HG03558 (cell line): ENCODE data around the gene SLC7A6.

ENCODE experiments used
- ATAC-seq: cut with Tn5 transposase; IDR thresholded peaks from one replicate; pipeline ENCODE4 v1.9.1; 2021; ENCODE audit warnings: moderate number of reproducible peaks; ENCODE audit not compliant: unreplicated experiment; ENCODE audit errors: extremely low read depth

SLC7A6 gene

DNA sequence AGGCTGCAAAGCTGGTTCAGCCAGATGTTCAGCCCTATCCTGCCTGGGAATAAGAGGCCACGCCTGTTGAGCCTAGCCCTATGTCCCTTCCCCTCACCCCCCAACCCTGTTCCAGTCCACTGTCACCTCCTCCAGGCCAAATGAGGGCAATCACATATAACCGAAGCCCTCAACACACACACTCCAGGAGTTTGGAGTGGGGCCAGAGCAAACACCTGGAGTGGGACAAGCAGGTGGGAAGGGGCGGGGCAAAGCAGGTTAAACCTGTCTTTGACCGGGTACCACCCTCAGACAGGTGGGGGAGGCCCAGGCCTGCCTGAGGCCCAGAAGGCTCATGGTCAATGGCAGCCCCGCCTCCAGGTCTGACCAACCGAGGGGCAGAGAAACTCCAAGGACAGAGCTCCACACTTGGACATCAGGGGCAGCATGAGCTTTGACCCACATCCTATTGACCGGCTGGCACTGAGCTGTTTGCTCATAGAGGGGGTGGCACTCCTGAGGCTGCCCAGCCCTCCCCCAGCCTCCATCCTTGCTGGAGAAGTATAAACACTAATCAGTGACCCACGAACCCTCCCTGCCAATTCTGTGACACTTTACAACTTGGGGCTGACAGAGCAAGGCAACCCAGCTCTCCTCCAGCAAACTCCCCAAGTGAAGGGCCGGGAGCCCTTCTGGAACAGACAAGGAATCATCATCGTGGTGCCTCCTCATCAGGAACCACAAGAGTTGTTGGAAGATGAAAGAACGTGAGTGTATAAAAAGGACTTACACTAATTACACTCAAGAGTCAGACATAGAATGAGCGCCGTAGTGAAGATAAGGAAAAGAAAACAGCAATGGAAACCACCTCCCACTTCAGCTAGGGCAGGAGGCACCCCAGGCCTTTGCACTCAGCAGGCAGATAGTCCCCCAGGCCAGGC is 29.9 kb upstream of the SLC7A6 start:
- ATAC-seq: no peak

DNA sequence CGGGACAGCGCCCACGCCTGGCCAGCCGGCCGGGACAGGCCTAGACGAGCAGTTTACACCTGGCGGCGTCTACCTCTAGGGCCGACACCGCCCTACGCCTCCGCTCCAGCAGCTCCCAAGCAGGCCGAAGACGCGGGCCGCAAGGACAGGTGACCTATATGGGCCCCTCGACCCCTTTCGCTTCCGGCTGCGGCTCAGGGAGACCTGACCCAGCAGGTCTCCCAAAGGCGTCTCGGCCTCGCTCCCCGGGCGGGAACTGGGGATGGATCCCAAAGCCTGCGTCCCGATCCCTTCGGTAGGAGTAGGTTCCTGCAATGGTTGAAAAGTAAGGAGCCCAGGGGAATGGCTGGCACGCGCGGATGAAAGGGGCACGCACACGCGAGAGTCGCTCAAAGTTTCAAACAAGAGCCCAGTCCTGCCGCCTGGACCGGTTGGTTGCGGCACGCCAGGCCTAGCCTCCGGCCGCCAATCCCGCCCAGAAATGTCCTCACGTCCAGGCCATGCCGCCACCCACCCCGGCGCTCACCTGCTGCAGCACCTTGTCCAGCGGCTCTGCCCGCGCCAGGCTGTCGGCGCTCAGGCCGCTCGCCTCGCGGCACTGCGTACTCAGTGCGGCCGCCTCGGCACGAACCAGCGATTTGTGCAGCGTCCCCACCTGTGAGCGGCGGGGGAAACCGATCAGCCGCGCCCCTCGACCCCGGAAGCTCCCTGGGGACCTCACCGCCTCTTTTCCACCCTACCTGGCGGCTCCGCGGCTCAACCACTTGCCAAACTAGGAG is 29.0 kb upstream of the SLC7A6 start:
- ATAC-seq: no peak

DNA sequence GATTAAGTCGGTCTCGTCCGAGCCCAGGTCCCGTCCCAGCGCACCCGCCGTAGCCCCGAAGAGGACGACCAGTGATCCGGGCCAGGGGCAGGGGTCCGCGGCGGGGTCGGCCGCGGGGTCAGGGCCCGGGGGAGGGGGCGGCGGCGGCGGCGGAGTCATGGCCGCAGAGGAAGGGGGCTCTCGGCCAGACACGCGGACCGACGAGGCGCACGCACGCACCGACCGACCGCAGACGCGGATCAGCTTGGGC is 28.5 kb upstream of the SLC7A6 start, which contains the start of gene ESRP2:
ESRP2 (minus strand) TSS at position 241 of the 250 bp plus-strand sequence; CDS start at position 159, 82 bp downstream.
- no peak for ATAC-seq

DNA sequence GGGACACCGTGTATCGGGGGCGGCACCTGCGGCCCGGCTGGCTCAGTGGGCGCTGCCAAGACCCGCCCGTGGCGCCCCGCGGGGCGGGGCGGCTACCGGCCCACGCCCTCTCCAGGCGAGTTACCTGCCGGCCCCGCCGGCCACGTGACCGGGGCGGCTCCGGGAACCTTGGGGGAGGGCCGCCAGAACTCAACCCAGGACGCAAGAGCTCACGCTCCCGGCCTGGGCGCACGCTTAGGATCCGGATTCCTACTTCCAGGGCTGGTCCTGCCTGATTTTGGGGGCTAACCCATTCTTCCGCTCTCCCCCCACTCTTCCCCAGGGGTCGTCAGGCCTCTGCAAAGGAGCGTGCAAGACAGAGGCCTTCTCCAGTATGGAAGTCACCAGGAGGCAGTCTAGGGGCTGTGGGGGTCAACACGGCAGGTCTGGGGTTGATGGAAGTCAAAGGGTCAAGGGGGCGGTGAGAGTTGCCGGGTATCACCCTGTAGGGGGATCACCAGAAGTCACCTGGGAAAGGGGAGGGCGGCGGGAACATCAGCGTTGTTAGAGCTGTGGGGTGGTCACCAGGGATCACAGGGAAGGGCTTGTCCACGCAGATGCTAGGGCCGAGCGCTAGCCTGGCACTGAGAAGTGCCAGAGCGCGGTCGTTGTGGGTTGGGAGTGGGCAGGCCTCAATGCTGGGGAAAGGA is 28.0 kb upstream of the SLC7A6 start:
- no peak for ATAC-seq

GRCh38 chr16:68236826-68237242 is 27.5 kb upstream of the SLC7A6 start:
- ATAC-seq: no peak

DNA sequence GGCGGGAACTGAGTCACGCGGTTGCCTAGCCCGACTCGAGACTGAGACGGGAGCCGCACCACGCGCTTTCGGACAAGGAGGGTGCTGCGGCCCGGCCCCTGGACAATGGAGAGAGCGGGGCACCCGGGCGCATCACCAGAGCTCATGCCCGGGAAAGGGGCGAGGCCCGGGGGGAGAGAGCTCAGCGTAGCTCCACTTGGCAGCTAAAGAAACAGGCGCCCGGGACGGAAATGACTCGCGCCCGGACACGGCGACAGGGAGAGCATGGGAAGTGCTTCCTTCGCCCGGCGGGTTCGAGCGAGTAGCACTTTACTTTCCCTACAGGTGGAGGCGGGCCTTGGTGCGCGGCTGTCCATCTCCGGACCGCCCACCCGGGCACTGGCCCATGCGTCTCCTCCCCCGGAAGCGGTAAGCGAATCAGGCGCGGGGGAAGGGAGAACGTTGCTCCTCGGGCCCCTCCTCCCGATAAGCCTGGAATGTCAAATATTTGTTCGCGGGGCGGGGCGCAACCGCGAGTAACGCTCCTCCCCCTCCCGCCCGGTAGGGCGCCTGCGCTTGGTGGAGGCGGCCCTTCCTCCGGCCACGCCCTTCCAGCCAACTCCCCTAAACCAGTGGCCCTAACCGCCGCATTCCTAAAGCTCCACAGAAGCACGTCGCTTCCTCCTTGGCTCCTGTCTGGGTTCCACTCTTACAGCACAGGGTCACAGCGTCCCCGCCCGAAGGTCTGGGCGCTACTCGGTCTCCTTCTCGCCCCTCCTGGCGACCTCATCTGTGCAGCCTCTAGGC is 26.9 kb upstream of the SLC7A6 start:
- peak; percentile 45 for ATAC-seq

GRCh38 chr16:68238029-68238345 is 26.3 kb upstream of the SLC7A6 start:
- ATAC-seq: no peak

- ATAC-seq: no peak
These were observed 22.2 kb upstream of the SLC7A6 start for GRCh38 chr16:68242085-68242484.

- ATAC-seq: no peak
These were observed 21.1 kb upstream of the SLC7A6 start for GRCh38 chr16:68242926-68243858.

DNA sequence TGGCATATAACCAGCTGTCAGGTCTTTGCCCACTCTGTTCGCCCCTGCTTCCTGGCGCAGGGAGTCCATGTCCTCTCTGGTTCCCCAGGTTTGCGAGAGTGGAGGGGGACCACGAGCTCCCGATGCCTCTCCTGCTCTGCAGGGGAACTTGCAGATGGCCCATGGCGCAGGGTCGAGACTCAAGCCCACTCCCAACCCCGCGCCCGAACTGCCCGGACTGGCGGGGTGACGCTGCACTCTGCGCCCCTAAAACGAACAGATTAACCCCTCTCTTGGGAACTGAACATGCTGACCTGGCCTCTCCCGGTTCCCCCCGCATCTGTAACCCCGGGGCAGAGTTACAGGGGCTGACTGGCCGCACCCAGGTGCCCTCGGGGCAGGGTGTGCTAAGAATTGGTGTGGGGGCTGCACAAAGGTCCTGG is 19.8 kb upstream of the SLC7A6 start:
- no peak for ATAC-seq

GRCh38 chr16:68244903-68245853 is 19.1 kb upstream of the SLC7A6 start, which contains the start of gene PLA2G15:
Gene PLA2G15, plus strand, starts transcription at chr16:68245373. Its CDS starts 54 bp downstream, at chr16:68245427.
- peak; percentile 45 for ATAC-seq

DNA sequence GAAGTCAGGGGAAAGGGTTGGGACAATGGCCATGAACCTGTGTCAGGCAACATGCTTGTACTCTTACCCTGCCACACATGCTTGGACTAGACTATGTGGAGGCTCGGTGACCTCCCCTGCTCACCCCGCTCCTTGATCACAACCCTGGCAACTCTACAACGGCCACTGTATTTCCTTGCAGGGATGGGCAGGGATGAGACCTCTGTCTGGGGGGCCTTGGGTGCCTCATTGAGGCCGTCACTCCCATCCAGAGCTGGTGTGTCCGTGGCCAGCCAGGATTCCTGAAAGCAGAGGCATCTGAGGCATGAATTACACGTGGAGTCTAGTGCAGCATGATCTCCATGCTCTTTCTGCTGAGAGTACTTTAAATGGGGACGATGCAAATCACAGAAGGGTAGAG is 18.2 kb upstream of the SLC7A6 start:
- no peak for ATAC-seq

- ATAC-seq: no peak
These were observed 17.7 kb upstream of the SLC7A6 start for GRCh38 chr16:68246666-68247065.

DNA sequence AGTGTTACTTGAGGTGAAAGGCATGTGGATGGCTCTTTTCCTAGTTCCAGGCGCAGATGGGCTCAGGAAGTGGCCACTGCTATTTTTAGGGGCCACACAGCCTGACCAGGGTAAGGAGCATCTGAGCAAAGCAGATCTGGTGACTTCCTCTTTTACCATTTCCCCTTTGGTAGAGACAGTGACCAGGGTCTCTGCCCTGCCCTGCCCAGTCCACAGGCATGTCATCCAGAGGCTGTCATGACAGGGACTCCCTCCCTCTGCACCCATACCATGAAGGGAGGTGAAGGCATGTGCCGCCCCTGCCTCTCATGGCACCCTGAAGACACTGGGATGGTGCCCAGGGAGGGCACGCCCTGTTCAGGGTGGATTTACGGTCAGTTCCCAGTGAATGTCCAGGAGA is 16.9 kb upstream of the SLC7A6 start:
- no peak for ATAC-seq

DNA sequence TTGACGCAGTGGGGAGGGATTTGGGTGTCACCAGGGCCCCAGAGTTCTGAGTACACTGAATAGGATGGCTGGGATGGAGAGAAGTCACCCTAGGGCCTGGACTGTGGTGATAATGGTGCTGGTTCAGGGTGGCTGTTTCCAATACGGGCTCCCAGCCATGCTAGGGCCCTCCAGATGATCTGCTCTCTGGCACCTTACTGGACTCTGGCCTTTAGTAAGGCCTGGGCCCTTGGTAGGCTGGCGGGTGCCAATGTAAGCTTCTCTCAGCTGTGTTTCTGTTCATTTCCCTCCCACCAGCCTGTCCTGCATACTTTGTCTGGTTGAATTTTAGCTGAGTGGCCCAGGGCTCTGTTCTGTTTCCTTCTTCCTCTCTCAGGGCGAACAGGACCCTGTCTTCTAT is 16.4 kb upstream of the SLC7A6 start:
- ATAC-seq: no peak

GRCh38 chr16:68249371-68249770 is 15.0 kb upstream of the SLC7A6 start:
- no peak for ATAC-seq

GRCh38 chr16:68250951-68251350 is 13.4 kb upstream of the SLC7A6 start:
- no peak for ATAC-seq

- ATAC-seq: no peak
These were observed 12.5 kb upstream of the SLC7A6 start for GRCh38 chr16:68251832-68252231.
